AML-193 (cell line): ENCODE data around the gene AGXT.

Source experiments
- DNase-seq, 2 experiments: peaks; one replicate each; lab custom pipeline; 2025; lab: John Stamatoyannopoulos, UW

The AGXT gene

DNA sequence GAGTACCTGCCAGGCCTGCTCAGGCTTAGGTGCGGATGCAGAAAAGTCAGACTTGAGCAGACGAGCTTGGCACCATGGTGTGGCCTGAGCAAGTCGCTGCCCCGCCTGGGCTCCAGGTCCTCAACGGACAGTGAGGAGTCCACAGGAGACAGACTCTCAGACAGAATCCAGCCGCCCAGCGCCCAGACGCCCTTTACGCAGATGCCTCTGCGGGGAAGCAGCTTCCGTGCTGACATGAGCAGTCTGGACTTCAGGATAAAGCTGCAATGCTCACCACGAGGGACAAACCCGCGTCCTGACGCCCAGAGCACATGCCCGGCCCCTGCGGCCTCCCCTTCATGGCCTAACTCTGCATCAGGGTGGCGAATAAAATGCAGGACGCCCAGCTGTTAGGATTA is 30.8 kb downstream of the AGXT start:
- DNase-seq = no peak

DNA sequence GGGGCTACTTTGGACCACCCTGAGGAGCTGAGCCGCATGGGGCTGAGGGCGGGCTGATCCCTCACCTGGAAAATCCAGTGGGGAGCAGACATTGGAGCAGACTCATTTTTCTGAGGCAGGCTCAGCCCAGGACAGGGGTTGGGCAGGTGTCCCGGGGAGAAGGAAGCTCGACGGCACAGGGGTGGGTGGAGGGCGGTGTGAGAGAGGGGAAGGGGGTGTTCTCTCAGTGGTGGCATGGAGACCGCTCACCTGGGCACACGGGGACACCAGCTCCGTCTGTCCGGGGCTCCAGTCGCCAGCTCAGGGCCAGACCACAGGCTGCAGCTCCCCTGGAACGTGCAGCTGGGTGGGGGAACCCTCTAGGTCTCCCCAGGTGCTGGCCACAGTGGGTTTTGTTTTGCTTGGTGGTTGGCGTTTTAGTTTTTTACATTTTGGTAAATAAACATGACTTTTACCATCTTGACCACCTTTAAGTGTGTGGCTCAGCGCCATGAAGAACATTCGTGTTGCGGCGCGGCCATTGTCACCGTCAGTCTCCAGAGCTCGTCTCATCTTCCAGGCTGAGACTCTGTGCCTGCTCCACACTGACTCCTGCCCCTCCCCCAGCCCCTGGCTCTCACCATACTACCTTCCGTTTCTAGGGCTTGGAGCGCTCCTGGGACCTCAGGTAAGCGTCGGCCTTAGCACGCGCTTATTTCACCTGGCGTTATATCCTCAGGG is 31.7 kb downstream of the AGXT start:
- no peak for DNase-seq

DNA sequence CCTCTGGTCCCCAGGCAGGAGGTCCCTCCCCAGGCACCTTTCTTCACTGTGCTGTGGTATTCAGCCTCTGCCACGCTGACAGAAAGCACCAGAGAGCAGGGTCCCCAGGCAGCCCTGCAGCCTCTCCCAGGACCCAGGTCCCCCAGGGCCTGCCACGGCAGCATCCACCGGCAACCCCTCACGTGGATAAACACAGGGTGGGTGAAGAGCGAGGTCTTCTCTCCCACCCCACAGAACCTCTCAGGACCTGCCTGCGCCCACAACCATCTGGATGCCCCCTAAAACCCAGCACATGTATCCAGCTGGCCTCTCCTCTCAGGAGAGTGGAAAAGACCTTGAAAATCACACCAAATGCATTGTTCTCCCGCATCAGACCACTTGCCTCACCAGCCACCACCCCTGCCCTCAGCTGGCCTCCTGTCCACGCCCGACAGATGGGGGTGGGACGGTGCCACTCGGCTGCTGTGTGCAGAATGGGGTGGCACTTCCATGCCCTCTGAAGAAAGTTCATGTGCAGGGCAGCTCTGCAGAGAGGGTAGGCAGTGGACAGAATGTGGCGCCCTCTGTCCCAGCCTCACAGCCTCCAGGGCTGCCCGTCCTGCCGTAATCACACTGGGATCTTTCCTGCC is 33.5 kb downstream of the AGXT start:
- DNase-seq = no peak

DNA sequence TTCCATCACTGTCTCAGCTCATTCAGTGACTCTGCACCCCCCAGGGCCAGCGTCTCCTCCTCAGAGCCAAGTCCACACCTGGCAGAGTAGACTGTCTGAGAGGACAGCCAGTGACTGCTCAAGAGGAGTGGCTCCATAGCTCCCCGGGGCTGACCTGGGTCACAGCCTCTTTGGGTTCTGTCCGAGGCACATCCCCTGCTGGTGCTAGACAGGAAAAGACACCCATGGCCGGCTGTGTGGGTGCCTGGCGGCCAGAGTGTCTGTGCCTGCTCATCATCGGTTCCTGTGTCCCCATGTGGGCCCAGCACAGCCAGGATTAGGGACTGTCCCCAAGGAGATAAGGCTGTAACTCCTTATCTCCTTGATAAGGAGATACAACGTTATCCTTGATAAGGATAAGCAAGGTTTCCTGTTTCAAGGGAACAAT is 34.0 kb downstream of the AGXT start:
- DNase-seq = no peak

DNA sequence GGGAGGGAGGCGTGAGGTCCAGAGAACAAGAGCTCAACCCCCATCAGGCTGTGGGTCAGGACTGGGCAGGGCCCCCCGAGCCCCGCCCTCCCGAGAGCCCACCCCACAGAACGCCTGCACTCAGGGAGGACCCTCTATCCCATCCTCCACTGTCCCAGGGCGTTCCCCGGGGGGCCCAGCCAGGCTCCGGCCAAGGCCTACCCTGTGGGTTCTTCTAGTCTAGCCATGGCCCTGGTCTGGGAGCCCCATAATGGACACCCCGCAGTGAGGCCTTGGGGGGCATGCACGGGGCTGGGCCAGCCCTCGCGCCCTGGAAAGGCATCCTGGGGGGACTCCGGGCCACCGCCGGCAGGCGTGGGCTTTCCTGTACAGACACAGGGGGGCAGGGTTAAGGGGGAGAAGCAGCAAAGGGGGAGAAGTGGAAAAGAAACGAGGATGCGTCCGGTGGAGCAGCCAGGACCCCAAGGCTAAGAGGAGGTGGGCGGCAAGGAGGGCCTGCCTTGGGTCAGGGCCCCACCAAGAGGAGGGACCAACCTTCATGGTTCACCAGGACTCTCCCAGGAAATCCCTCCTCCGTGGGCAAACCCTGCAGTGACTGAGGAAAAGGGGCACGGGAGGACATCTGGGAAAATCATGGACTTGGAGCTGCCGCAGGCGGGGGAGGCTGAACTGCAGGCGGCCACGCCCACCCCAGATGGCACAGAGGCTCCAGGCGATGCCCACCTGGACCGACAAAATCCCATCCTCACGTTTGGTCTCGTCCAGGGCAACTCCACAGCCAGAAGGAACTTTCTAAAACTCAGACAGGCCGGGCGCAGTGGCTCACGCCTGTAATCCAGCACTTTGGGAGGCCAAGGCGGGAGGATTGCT is 34.8 kb downstream of the AGXT start:
- DNase-seq = no peak

DNA sequence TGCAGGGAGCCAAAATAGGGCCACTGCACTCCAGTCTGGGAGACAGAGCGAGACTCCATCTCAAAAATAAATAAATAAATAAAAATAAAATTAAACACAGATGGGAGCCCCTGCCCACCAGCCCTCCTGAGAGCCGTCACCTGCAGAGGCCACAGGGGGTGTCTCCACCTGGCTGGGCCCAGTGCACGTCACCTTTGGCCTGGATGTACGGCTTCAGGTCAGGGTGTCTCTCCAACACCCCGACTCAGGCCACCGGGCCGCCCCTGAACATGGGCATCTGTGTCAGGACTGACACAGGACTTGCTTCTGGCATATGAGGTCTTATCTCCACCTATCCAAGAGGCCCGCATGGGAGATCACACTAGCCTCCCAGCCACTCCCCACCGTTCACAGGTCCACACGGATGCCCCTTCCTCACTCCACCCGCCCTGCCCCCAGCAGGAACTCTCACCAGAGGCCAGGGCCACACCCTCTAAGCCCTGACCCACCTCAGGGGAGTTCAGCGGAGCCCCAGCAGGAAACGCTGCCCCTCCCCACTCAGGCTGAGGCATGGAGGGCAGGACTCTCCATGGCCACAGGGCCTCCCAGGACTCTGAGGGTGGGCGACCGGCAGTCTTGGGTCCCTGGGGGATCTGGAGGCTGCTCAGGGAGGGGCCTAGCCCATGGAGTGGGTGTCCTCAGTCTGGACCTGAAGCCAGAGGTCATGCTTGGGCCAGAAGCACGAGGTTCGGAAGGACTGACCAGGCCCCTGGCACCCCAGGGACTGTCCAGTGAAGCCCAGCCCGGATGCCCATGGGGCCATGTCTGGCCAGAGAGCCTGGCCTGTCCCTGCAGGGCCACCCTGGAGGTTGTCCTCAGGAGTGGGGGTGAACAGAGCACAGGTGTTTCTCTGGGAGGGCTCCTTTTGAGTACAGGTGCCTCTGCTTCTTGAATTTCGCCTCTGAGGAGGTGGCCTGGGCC is 35.9 kb downstream of the AGXT start:
- no peak for DNase-seq

DNA sequence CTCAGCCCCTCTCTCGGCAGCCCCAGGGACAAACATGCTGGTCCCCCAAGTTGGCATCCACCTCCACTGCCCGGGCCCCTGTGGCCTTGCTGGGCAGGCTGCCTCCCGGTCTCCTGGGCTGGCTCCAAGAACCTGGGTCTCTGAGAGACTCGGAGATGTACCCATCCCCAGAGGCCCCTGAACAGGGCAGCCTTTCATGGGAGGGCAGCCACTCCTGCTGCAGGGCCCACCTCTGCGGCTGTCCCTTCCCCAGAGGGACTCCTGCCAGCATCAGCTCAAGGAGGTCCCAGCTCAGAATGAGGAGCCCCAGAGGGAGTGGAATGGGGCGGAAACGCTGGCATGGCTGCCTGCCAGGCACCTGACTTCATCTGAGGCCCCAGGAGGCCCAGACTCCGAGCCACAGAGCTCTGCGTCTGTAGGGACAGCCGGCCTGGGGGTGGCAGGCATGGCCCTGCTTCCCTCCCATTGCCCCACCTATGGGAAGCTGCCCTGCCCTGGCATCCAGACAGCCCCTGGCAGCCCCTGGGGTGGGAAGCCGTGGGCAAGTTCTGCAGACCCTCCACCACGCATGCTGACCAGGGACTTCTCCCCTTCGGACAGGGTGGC is 36.7 kb downstream of the AGXT start:
- no peak for DNase-seq

DNA sequence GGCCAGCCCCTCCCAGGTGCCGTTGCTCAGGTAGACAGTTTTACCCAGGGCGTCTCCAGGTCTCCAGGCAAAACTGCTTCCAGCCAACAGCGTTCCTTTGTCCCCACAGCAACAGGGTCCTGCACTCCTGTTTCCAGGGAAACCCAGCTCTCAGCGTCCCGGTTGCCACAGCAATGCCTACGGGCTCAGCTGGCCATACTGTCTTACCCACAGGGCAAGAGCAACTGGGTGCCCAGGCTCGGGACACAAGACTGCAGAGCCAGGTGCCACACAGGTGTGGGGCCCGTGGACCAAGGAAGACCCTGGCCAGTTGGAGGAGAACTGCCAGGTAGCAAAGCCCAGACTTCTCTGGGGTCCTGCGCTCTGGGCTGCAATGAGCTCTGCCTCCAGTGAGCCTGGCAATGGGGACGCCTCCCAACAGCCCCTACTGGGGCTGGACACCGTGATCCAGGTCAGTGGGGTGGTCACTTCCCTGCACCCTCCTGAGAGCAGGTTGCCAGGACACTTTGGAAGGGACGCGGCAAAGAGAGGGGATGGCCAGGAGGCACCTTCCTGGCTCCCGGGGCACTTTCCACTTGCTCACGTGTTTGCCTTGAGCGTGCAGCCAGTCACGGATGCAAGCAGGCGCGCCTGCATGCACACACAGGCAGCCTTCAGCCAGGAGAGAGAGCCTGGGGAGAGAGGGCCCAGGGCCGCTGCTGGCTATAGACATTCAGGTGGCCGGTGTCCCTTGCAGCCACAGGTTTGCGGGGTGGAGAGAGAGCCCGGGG is 37.7 kb downstream of the AGXT start, which contains the start of gene CROCC2:
CROCC2 (plus strand) TSS at position 196 of the 770 bp plus-strand sequence; CDS start at position 374, 178 bp downstream.
- DNase-seq = no peak

DNA sequence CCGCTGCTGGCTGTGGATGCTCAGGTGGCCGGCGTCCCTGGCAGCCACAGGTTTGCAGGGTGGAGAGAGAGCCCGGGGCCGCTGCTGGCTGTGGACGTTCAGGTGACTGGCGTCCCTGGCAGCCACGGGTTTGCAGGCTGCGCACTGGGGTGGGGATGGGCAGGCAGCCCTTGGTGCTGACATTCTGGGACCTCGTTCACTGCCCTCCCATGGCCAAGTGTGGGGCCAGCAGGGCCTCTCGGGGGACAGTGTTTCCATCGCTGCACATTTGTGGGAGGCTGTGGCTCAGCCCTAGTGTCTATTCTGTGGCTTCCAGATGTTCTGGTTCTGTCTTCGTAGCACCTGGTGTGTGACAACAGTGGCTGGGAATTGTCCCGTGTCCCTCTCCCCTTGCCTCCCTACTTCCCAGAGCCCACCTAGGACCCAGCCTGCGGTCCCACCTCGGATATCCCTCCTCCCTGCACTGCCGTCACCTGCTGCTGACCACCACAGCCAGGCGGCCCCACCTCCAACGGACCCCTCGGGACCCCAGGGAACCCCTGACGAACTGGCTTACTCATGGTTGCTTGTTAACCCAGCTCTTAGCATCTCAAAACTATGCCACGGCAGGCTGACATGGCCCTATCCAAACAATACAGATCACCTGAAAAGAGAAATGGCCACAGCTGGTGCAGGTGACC is 38.4 kb downstream of the AGXT start:
- no peak for DNase-seq

DNA sequence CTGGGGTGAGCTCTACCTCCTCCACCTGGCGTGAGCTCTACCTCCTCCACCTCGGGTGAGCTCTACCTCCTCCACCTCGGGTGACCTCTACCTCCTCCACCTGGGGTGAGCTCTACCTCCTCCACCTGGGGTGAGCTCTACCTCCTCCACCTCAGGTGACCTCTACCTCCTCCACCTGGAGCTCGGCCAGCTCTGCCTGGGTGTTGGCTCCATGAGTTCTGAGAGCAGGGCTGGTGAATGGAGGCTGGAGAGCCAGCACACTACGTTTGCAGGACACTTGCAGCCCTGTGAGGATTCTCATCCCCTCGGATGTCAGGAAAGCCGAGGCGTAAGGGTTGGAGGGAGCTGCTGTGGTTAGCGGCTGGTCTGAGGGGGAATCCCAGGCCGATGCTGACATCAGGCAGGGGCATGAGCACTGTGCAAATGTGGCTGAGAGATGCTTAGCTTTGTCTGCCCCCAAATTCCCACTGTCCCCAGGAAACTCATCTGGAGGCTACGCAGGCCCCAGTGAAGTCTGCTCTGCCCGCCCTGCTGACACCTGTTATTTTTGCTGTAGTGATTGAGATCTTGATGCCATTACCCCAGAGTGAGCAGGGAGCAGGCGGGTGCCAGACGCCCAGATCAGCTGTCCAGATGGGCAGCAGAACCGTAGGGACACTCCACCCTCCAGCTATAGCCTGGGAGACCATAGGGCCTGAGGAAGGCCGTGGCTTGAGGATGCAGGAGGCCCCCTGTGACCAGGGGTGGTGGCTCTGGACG is 40.8 kb downstream of the AGXT start:
- no peak for DNase-seq

DNA sequence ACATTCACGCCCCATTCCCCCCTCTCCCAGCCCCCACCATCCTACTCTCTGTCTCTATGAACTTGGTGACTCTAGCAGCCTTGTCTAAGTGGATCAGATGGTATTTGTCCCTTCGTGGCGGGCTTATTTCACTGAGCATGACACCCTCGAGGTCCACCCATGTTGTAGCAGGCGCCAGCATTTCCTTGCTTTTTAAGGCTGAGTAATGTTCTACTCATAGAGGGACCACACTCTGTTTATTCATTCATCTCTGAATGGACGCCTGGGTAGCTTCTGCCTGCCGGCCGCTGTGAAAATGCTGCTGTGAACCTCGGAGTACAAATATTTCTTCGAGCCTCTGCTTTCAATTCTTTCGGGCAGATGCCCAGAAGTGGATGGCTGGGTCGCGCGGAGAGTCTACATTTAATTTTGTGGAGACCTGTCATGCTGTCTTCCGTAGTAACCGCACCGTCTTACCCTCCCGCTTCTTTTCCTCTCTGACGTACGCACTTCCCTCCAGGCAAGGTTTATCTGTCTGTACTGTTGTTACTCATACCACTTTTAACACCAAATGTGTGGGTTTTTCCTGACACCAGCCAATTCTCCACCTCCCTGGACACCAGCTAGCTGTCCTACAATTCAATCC is 43.1 kb downstream of the AGXT start:
- no peak for DNase-seq

DNA sequence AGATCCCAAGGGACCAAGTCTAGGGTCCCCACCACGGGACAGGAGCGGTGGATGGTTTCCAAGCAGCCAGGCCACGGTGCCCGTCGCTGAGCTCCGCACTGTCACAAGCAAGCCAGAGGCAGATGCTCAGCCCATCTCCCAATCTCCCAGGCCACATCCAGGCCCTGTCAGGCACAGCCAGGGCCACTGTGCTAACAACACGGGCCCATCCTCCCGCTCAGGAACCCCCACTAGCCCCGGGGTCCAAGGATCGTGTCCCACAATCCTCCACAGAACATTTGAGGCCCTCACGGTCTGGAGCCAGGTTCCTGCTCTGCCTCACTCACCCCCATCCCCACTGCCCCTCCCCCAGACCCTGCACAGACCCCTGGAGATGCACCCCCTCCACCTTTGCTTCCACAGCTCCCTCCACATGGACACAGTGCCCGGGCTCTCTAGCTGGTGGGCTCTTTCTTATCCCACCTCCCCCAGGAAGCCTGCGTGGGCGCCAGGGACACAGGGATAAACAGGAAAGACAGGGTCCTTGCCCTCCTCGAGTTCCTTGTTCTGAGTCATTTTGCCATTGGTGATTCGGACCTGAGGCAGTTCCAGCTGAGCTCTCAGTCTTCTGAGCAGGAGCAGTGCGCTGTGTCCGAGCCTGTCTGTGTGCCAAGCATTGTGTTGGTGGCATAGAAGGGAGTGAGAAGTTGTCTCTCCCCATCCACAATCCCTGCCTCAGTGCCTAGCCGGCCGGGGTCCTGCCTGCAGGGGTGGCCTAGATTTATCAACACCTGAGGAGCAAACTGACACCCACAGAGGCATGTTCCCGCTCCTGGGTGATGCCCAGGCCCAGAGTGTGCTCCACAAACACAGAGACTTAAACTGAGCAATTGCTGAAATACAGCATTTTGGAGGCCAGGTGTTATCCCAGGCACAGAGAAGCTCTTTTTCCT is 44.5 kb downstream of the AGXT start:
- no peak for DNase-seq

DNA sequence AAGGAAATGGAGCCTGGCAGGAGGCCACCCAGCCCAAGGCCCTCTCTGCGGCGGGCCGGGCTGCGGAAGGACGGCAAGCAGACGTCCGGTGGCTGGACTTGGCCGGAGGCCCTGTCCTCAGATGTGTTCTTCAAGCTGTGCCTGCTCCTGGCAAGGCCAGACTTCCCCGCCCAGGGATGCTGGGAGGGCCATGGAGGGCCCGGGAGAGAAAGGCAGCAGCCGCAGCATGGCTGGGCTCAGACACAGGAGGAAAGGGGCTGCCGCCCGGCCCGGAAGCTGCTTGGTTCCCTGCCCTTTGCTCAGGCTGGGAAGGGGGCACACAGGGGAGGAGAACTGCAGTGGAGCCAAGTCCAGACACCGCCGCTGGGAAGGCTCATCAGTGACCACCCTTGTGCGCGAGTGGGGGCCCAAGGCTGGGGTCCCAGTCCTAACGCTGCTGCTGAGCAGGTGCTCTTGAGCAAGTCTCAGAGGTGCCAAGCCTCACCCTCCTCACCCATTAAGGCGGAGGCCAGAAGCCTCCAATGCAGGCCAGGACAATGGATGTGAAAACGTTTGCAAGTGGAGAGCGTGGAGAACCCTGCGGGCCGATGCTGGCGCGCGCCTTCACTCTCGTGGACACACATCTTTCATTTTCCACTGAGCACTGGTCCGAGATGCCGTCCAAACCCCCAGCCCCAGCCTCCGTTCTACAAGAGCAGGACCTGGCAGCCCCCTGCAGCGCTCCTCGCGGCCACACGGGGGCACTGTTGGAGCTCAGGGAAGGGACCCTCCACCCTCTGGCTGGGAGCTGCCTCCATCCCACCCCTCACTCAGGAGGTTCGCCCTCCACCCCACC is 45.4 kb downstream of the AGXT start:
- peak in 1 of 2 experiments; percentile 1 for DNase-seq

DNA sequence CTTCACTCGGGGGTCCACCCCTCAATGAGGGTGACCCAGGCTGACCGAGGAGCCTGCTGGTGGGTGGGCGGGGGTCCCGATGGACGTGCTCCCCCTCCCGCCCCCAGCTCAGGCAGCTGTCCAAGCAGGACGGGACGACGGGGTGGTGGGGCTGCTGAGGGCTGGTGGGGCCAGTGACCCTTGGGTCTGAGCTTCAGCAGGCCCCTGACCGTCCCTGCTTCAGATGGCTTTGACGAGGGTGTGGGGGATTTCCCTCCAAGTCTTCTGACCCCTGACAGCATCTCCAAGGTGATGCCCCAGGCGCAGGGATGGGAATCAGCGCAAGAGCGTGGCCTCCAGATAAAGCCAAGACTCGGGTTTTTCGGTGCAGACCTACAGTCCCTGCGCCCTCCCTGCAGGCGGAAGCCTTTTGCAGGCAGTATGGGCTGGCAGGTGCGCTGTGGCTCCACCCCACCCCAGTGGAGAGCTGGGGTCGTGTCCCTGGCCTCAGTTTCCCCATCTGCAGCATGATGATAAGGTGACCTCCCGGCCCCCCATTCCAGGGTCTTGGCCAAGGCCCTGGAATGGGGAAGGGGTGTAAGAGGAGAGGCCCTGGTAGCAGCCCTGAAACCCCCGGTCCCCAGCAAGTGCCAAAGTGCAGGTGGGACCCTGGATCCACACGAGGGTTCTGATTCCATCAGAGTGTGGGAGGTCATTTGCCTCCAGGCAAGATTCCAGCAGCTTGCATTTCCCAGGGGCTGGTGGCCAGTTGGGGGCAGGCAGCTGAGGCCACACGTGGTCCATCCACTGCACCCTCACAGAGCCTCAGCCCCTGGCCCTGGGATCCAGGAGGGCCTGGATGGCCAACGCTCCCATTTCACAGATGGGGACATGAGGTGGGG is 46.3 kb downstream of the AGXT start:
- DNase-seq = no peak

DNA sequence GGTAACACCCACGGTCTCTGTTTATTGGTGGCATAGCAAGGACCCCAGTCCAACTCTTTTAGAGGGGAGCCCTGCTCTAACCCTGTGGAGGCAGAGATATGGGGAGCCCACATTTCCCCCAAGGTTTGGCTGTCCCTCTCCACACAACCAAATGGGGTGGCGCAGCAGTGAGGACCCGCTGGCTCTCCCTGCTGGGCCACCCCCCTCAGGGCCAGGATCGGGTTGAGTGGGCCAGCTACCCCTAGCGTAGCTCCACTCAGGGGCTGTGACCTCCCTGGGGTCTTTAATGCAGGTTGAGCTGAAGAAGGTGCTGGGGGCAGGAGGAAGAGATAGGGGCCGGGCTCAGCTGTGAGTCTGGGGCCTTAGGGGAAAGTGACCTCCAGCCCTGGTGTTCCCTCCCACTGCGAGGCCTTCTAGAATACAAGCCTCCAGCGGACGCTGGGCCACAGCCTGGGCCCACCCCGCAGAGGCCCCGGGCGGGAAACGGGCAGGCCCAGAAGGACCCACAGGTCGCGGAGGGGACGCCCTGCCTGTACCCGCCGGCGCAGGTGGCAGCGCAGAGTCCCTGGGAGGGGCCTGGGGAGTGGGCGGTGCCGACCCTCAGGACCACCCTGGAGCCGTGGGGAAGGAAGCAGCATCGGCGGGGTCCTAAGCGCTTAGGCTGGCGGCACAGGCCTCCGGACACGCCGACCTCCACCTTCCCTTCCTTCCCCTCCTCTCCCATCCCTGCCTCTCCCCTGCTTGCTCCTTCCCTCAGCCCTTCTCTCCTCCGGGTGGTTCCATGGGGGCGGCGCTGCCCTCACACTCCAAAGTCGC is 47.1 kb downstream of the AGXT start:
- no peak for DNase-seq
